ENCODE results near the gene IFITM5. TPM values are rescaled to one million over a fixed set of nuclear protein-coding genes. Genes with fewer than 3 reads are reported as not detected.

Gene IFITM5
- total and polyA plus RNA-seq, 12 donors: not detected

- Histone ChIP-seq H3K9me3 (no peaks in the 10 kb centered on the region), H3K27me3 (peaks cover 10 to 73% (median 63%) of the 10 kb centered on the region in 7 donors), H3K4me3 (no peak overlapping the region), H3K27ac (no peak overlapping the region), H3K4me1 (peaks cover 3 to 31% (median 19%) of the 10 kb centered on the region in 9 donors), H3K36me3 (peaks cover 0 to 4% (median 0%) of the 10 kb centered on the region in 9 donors)
- no peak for ATAC-seq
- peak in 1 of 2 donors; percentile 2 for DNase-seq
- intact Hi-C loops (cut with DNase I): loop anchor here in 1 of 10 donors (5.0 kb wide), 1 partner anchor 34 kb away; no protein-coding TSS in a partner anchor
- WGBS, 2 donors: 85 to 91% methylated on average over 8 of the region's 8 CpGs
- no peak for TF ChIP-seq CTCF (IDR thresholded peaks at IDR 0.05)
Observed at GRCh38 chr11:285894-286220, 13.5 kb downstream of the IFITM5 start.

- WGBS, 2 donors: 83 to 88% methylated on average over 29 of the region's 29 CpGs
- intact Hi-C loops (cut with DNase I): loop anchor here in 1 of 10 donors (5.0 kb wide), 1 partner anchor 33 kb away; no protein-coding TSS in a partner anchor
- no peaks in the 10 kb centered on the region for H3K36me3 ChIP-seq
- DNase-seq (peak in 1 of 2 donors; percentile 2), ATAC-seq (no peak)
- TF ChIP-seq CTCF (IDR thresholded peaks at IDR 0.05): no peak
- peaks cover 3 to 35% (median 18%) of the 10 kb centered on the region in 9 donors for H3K4me1 ChIP-seq
- no peak overlapping the region for H3K27ac ChIP-seq
- no peak overlapping the region for H3K4me3 ChIP-seq
- H3K27me3 ChIP-seq: peaks cover 16 to 79% (median 69%) of the 10 kb centered on the region in 7 donors
- H3K9me3 ChIP-seq: no peaks in the 10 kb centered on the region
Observed at GRCh38 chr11:285021-285893, 14.1 kb downstream of the IFITM5 start.

- peak in 1 of 2 donors; percentile 3 for DNase-seq
- WGBS, 2 donors: 82 to 88% methylated on average over 24 of the region's 24 CpGs
- Histone ChIP-seq H3K27me3 (peaks cover 24 to 88% (median 78%) of the 10 kb centered on the region in 7 donors), H3K4me1 (peaks cover 5 to 35% (median 27%) of the 10 kb centered on the region in 9 donors), H3K9me3 (no peaks in the 10 kb centered on the region), H3K36me3 (no peaks in the 10 kb centered on the region), H3K27ac (no peak overlapping the region), H3K4me3 (no peak overlapping the region)
- TF ChIP-seq CTCF (IDR thresholded peaks at IDR 0.05): no peak
- no peak for ATAC-seq
- intact Hi-C loops (cut with DNase I): loop anchor here in 1 of 10 donors (5.0 kb wide), 1 partner anchor 32 kb away; no protein-coding TSS in a partner anchor
Observed at GRCh38 chr11:284105-285020, 15.0 kb downstream of the IFITM5 start.
